AG20443 (cell line): ENCODE results near the gene B2M.
"Not testable (repeated sequence)": the region's sequence is repeated elsewhere in the genome, so short reads cannot be mapped to it uniquely, and the experiment has no call there.

Experiments
- DNase-seq: peaks from one replicate; pipeline ENCODE4 v3.0.0; 2012; ENCODE audit warnings: low spot score, mixed read lengths

The B2M gene

DNA sequence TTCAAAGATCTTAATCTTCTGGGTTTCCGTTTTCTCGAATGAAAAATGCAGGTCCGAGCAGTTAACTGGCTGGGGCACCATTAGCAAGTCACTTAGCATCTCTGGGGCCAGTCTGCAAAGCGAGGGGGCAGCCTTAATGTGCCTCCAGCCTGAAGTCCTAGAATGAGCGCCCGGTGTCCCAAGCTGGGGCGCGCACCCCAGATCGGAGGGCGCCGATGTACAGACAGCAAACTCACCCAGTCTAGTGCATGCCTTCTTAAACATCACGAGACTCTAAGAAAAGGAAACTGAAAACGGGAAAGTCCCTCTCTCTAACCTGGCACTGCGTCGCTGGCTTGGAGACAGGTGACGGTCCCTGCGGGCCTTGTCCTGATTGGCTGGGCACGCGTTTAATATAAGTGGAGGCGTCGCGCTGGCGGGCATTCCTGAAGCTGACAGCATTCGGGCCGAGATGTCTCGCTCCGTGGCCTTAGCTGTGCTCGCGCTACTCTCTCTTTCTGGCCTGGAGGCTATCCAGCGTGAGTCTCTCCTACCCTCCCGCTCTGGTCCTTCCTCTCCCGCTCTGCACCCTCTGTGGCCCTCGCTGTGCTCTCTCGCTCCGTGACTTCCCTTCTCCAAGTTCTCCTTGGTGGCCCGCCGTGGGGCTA is at the start of gene B2M, which contains the start of gene PATL2:
B2M (plus strand) TSS at position 422 of the 647 bp plus-strand sequence; CDS start at position 452, 30 bp downstream.
PATL2 (minus strand) TSS at position 228 of the 647 bp plus-strand sequence. CDS start 34,833 bp downstream, outside the sequence.
- DNase-seq = peak; percentile 96

DNA sequence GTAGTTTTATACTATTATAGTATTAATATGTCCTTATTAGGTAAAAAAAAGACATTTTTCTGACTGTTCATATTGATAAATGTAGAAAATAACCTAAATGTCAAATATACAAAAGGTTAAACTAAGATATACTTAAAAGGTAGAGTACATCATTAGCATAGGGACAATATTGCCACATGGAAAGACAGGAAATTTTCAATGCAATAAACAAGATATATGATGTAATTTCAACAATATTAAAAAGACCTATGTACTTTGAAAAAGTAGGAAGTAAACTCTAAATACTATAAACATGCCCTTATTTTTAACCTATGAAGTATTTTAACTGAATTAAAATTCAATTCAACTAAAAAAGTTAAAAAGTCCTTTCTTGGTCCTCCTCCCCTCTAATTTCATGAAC is 49.7 kb upstream of the B2M start:
- no peak for DNase-seq

GRCh38 chr15:44662478-44663409 is 48.6 kb upstream of the B2M start:
- peak; percentile 64 for DNase-seq

- DNase-seq = peak; percentile 99
Measured at GRCh38 chr15:44663410-44664308, 47.7 kb upstream of the B2M start, which contains the start of gene SPG11. SPG11 (minus strand) TSS chr15:44663662; CDS start chr15:44663647, 15 bp downstream.

DNA sequence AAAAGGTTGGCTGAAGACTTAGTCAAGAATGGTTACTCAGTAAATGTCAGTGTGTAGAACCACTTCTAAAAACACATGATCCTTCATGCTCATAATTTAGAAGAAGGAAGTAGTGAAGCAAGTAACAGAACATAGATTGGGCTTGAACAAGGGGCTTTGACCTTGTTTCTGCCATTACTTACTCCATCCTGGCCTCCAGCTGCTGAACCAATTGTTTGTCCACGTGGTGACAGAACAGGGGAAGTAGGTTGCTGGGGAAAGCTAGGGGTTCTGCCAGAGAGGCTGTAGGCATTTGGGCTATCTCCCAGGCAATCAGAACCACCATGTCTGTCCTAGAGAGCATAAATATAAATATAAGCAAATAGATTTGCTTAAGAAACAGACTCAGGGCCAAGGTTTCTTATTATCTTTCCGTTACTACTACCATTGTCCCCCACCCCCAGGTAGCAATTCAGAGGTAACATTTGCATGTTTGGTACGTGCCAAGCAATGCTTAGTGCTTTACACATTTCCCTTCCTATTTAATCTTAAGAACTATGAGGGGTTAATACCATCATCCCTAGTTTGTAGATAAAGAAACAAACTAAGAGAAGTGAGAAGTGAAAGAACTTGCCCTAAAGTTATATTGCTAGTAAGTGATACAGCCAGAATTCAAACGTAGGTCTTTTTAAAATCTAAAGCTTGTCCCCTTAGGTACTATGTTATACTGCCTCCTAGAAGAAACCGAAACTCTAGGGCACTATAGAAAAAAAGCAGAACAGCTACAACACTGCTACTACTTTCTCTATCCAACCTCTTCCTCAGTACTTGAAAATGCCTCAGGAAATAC is 44.9 kb upstream of the B2M start:
- DNase-seq = no peak

GRCh38 chr15:44667039-44667360 is 44.3 kb upstream of the B2M start:
- no peak for DNase-seq

GRCh38 chr15:44668921-44669320 is 42.4 kb upstream of the B2M start:
- no peak for DNase-seq

- no peak for DNase-seq
Measured at GRCh38 chr15:44670087-44670950, 41.0 kb upstream of the B2M start.

DNA sequence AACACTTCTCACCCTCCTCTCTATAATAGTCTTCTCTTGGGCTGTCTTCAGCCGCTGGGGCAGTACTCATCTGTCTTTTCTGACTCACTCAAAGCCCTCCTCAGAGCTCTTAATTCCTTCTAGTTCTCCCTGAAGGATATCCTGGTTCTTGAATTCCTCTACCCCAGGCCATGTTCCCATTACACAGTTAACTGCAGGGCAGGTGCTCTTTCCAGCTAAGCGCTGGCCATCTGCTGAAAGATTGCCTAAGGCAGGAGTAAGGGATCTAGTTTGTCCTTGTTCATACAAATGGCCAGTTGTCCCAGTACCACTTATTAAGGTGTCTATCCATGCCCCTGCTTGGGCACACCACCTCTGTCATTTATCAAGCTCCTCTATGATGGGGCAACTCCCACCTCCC is 37.7 kb upstream of the B2M start:
- DNase-seq = no peak

GRCh38 chr15:44675911-44676310 is 35.4 kb upstream of the B2M start:
- no peak for DNase-seq

DNA sequence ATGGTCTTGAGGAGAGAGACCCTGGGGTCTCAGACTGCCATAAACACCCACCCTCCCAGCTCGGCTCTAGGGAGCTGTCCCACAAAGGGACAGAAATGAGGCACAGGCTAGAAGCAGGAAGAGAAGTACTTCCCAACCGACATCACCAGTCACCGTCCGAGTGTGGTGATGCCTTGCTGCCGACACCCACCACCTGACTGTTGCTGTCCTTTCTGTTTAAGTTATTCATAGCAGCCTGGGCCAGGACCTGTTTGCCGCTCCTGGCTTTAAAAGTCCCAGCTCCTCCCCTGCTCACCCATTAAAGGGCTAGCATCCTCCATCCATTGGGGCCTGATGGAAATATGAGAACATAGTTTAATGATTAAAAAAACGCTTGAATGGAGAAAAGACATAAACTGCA is 34.6 kb upstream of the B2M start:
- no peak for DNase-seq

DNA sequence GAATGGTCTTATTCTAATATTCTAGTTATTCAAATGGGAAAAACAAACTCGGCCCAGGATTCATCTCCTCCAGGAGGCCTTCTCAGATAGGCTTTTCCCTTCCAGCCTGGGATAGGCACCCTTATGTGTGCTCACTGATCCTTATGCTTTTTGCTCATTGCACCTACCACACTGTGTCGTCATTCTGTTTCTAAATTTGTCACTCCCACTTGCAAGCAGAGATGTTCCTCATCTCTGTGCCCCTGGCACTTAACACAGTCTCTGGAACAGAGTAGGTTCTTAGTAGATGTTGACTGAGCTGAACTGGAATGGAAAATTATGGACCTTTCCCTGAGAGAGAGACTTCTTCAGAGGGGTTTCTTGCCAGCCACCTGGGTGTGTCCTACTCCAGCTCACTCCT is 29.1 kb upstream of the B2M start:
- DNase-seq = no peak

GRCh38 chr15:44682809-44683682 is 28.3 kb upstream of the B2M start:
- DNase-seq = not testable (repeated sequence)

- not testable (repeated sequence) for DNase-seq
Measured at GRCh38 chr15:44689318-44689717, 22.0 kb upstream of the B2M start.

DNA sequence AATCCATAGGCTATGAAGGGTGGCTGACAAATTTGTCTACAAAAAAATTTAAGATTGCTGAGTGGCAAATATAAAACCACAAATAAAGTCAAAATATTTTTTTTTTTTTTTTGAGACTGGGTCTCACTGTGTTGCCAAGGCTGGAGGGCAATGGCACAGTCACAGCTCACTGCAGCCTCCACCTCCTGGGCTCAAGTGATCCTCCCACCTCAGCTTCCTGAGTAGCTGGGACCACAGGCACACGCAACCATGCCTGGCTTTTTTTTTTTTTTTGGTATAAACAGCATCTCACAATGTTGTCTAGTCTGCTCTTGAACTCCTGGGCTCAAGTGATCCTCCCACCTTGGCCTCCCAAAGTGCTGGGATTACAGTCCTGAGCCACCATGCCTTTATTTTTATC is 21.1 kb upstream of the B2M start:
- DNase-seq = not testable (repeated sequence)

- DNase-seq = no peak
Measured at GRCh38 chr15:44692659-44693058, 18.7 kb upstream of the B2M start.

DNA sequence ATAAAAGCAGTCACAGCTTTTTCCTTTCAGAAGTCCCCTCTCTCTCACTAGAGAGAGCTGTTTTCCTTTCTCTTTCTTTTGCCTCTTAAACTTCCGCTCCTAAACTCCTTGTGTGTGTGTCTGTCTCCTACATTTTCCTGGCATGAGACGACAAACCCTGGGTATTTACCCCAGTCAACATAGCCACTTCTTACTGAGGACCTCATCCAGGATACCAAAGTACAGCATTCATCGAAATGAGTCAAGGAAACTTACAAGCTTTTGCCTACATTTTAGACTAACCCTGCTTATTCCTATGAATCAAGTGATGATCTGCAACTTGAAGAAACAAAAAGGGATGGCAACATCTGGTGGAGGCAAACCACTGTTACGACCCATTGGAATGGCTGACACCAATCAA is 16.9 kb upstream of the B2M start:
- no peak for DNase-seq

GRCh38 chr15:44695294-44695693 is 16.0 kb upstream of the B2M start:
- no peak for DNase-seq

- no peak for DNase-seq
Measured at GRCh38 chr15:44697014-44697413, 14.3 kb upstream of the B2M start.
